Right lobe of liver (tissue), 4 donors: ENCODE results near the gene MT1A.

ENCODE experiments used
- POLR2A ChIP-seq: fragments of 450-650 bp; IDR thresholded peaks from one replicate; pipeline ENCODE4 v1.6.1; 2017; ENCODE audit warnings: antibody characterized with exemption, mild to moderate bottlenecking
- TF ChIP-seq, protein P1 (sequence below), 4 donors: fragments of 200-600 bp in 3 of 4; fragments of 450-650 bp in 1 of 4; IDR thresholded peaks; one replicate each; pipeline versions ENCODE4 v1.5.1 to v1.8.0; 2016 to 2022; ENCODE audit warnings: antibody characterized with exemption in 4 of 4, mild to moderate bottlenecking in 2 of 4
- donor health status: DM: no; HTN: no; CAD: no.
- donor health status: DM: no; HTN: no; CAD: no.
- donor health status: DM: no; HTN: yes; CAD: no.

GRCh38 chr16:56684256-56684925 lies 45.9 kb downstream of the MT1A start:
- TF ChIP-seq, protein P1, sequence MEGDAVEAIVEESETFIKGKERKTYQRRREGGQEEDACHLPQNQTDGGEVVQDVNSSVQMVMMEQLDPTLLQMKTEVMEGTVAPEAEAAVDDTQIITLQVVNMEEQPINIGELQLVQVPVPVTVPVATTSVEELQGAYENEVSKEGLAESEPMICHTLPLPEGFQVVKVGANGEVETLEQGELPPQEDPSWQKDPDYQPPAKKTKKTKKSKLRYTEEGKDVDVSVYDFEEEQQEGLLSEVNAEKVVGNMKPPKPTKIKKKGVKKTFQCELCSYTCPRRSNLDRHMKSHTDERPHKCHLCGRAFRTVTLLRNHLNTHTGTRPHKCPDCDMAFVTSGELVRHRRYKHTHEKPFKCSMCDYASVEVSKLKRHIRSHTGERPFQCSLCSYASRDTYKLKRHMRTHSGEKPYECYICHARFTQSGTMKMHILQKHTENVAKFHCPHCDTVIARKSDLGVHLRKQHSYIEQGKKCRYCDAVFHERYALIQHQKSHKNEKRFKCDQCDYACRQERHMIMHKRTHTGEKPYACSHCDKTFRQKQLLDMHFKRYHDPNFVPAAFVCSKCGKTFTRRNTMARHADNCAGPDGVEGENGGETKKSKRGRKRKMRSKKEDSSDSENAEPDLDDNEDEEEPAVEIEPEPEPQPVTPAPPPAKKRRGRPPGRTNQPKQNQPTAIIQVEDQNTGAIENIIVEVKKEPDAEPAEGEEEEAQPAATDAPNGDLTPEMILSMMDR (IDR thresholded peaks at IDR 0.05), result no peak
- peak; percentile 81 for TF ChIP-seq POLR2A
